Epithelial cell of esophagus (primary cell): ENCODE measurements around the gene OPRD1.
"Not testable (repeated sequence)": the region's sequence is repeated elsewhere in the genome, so short reads cannot be mapped to it uniquely, and the experiment has no call there.

Experiments
- DNase-seq: peaks from one replicate; pipeline ENCODE4 v3.0.0; 2010; ENCODE audit warnings: low read depth
- H3K4me3 ChIP-seq: 2 replicates; pipeline ENCODE4 v1.5.1; 2011; ENCODE audit warnings: mild to moderate bottlenecking, low read length, control low read depth
- TF ChIP-seq, protein P1 (sequence below): IDR thresholded peaks from 2 replicates; pipeline ENCODE4 v1.5.1; 2011; ENCODE audit warnings: low read depth, mild to moderate bottlenecking, low read length, control low read depth, inconsistent platforms; ENCODE audit not compliant: insufficient read depth; ENCODE audit errors: missing control alignments

OPRD1 gene

GRCh38 chr1:28853093-28853742 is 41.2 kb downstream of the OPRD1 start:
- no peak for DNase-seq
- H3K4me3 ChIP-seq, result no peak overlapping the region
- TF ChIP-seq, protein P1, sequence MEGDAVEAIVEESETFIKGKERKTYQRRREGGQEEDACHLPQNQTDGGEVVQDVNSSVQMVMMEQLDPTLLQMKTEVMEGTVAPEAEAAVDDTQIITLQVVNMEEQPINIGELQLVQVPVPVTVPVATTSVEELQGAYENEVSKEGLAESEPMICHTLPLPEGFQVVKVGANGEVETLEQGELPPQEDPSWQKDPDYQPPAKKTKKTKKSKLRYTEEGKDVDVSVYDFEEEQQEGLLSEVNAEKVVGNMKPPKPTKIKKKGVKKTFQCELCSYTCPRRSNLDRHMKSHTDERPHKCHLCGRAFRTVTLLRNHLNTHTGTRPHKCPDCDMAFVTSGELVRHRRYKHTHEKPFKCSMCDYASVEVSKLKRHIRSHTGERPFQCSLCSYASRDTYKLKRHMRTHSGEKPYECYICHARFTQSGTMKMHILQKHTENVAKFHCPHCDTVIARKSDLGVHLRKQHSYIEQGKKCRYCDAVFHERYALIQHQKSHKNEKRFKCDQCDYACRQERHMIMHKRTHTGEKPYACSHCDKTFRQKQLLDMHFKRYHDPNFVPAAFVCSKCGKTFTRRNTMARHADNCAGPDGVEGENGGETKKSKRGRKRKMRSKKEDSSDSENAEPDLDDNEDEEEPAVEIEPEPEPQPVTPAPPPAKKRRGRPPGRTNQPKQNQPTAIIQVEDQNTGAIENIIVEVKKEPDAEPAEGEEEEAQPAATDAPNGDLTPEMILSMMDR, result no peak

- not testable (repeated sequence) for DNase-seq, H3K4me3 ChIP-seq
These were observed 42.4 kb downstream of the OPRD1 start for GRCh38 chr1:28854406-28854805.

DNA sequence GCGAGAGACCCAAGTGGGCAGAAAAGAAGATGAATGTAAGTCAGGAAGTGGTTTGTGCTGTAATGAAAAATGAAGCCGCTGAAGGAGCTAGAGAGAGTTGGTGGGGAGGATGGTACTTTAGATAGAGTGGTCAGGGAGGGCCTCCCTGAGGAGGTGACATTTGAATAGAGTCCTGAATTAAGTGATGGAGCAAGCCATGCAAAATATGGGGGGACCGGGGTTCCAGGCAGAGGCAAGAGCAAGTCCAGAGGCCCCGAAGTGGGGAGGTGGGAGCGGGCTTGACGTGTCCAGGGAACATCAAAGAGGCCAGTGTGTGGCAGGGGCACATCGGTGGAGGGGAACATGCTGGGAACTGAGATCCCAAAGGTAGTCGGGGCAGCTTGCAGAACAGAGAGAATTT is 43.1 kb downstream of the OPRD1 start:
- DNase-seq, result no peak
- TF ChIP-seq, protein P1, result no peak
- H3K4me3 ChIP-seq, result no peak overlapping the region

- TF ChIP-seq, protein P1, result no peak
These were observed 43.5 kb downstream of the OPRD1 start for GRCh38 chr1:28855469-28855951.

DNA sequence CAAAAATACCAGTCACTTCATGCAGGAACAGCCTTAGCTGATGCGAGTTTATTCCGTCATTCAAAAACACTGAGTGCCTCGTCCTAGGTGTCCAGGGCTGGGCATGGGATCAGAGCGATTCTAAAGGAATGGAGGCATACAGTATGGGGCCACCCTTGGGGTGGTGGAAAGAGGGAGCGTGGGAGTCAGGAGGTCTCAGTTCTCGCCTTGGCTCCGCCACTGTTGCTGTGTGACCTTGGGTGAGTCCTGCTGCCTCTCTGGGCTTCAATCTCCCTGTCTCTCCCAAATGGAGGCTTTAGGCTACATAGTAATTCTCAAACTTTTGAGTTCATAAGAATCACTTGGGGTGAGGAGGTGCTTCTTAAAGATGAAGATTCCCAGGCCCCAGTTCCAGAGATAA is 44.0 kb downstream of the OPRD1 start:
- DNase-seq, result no peak
- TF ChIP-seq, protein P1, result no peak
- no peak overlapping the region for H3K4me3 ChIP-seq

More at GRCh38 chr1:28855469-28855951, 43.5 kb downstream of the OPRD1 start:
- DNase-seq, result peak; percentile 19
- no peak overlapping the region for H3K4me3 ChIP-seq

GRCh38 chr1:28860332-28861073 is 48.5 kb downstream of the OPRD1 start:
- peak; percentile 82 for DNase-seq
- TF ChIP-seq, protein P1, result no peak
- no peak overlapping the region for H3K4me3 ChIP-seq

DNA sequence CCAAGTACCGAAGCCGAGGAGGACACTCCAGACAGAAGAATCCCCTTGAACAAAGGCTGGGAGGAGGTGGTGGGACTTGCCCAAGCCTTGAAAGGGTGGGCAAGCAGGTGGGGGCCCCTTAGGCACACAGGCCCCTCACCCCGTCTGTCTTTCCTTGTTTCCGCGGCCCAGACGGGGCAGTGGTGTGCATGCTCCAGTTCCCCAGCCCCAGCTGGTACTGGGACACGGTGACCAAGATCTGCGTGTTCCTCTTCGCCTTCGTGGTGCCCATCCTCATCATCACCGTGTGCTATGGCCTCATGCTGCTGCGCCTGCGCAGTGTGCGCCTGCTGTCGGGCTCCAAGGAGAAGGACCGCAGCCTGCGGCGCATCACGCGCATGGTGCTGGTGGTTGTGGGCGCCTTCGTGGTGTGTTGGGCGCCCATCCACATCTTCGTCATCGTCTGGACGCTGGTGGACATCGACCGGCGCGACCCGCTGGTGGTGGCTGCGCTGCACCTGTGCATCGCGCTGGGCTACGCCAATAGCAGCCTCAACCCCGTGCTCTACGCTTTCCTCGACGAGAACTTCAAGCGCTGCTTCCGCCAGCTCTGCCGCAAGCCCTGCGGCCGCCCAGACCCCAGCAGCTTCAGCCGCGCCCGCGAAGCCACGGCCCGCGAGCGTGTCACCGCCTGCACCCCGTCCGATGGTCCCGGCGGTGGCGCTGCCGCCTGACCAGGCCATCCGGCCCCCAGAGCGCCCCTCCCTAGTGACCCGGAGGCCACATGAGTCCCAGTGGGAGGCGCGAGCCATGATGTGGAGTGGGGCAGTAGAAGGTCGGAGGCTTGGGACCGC is 50.8 kb downstream of the OPRD1 start:
- no peak overlapping the region for H3K4me3 ChIP-seq
- TF ChIP-seq, protein P1, result no peak
- DNase-seq, result no peak
